Smooth muscle cell (in vitro differentiated cells): ENCODE results near the gene PANK4. TPM values are rescaled to one million over a fixed set of nuclear protein-coding genes. Genes with fewer than 3 reads are reported as not detected.
"Not testable (repeated sequence)": the region's sequence is repeated elsewhere in the genome, so short reads cannot be mapped to it uniquely, and the experiment has no call there.

ENCODE experiments used
- DNase-seq: peaks from one replicate; lab custom pipeline; 2025; ENCODE audit not compliant: unreplicated experiment; lab: John Stamatoyannopoulos, UW
- H2AFZ ChIP-seq: fragments of 200-600 bp; sonication (generic); 2 replicates; pipeline ENCODE4 v1.6.0; 2016; ENCODE audit warnings: antibody characterized with exemption, low read depth, mild to moderate bottlenecking
- H3F3A ChIP-seq: fragments of 200-600 bp; sonication (generic); 2 replicates; pipeline ENCODE4 v1.6.0; 2017; ENCODE audit warnings: antibody characterized with exemption, low read depth
- H3K27ac ChIP-seq: fragments of 200-600 bp; sonication (generic); 2 replicates; pipeline ENCODE4 v1.5.1; 2016; ENCODE audit warnings: low read depth, mild to moderate bottlenecking
- H3K27me3 ChIP-seq: fragments of 200-600 bp; sonication (generic); 2 replicates; pipeline ENCODE4 v1.6.1; 2016; ENCODE audit warnings: low read depth, mild to moderate bottlenecking
- H3K36me3 ChIP-seq: fragments of 200-600 bp; sonication (generic); 2 replicates; pipeline ENCODE4 v1.5.1; 2016; ENCODE audit warnings: low read depth
- H3K4me1 ChIP-seq: fragments of 200-600 bp; sonication (generic); 2 replicates; pipeline ENCODE4 v1.5.1; 2016; ENCODE audit warnings: low read depth
- H3K4me2 ChIP-seq: fragments of 200-600 bp; sonication (generic); 2 replicates; pipeline ENCODE4 v1.6.0; 2016; ENCODE audit warnings: mild to moderate bottlenecking
- H3K4me3 ChIP-seq: fragments of 200-600 bp; sonication (generic); 2 replicates; pipeline ENCODE4 v1.5.1; 2016; ENCODE audit warnings: mild to moderate bottlenecking
- H3K79me2 ChIP-seq: fragments of 200-600 bp; sonication (generic); 2 replicates; pipeline ENCODE4 v1.6.0; 2016; ENCODE audit warnings: low read depth, mild to moderate bottlenecking
- H3K9ac ChIP-seq: fragments of 200-600 bp; sonication (generic); 2 replicates; pipeline ENCODE4 v1.6.0; 2016; ENCODE audit warnings: low read depth
- H3K9me3 ChIP-seq: fragments of 200-600 bp; sonication (generic); replicated peaks from 2 replicates; pipeline ENCODE4 v1.5.1; 2016; ENCODE audit warnings: low read depth
- H4K20me1 ChIP-seq: fragments of 200-600 bp; sonication (generic); 2 replicates; pipeline ENCODE4 v1.6.0; 2016; ENCODE audit warnings: low read depth
- WGBS: methylation state at CpG from one replicate; pipeline ENCODE4 v1.1.7; 2016; ENCODE audit warnings: low lambda C conversion rate; 5-methylcytosine and 5-hydroxymethylcytosine counted together
- polyA plus RNA-seq: library from polyadenylated mRNA; unstranded; fragments of >200 nt; fragmentation: Nextera tagmentation; extraction: Ambion mirVana; gene quantifications from 2 replicates; pipeline ENCODE4 v1.2.1, GENCODE V29; 2016
- total RNA-seq: library from RNA; depleted of rRNA; stranded (reverse); fragments of >200 nt; gene quantifications from 2 replicates; pipeline ENCODE4 v1.2.3, GENCODE V29; 2014
- TF ChIP-seq, protein P1 (sequence below): fragments of 200-600 bp; sonication (generic); IDR thresholded peaks from 2 replicates; pipeline ENCODE4 v1.5.1; 2017; ENCODE audit warnings: borderline replicate concordance, mild to moderate bottlenecking, antibody characterized with exemption; ENCODE audit not compliant: insufficient read depth, poor library complexity, severe bottlenecking

Gene PANK4
- total and polyA plus RNA-seq, 2 experiments from 2014 or later: 28.4 to 28.7 TPM

DNA sequence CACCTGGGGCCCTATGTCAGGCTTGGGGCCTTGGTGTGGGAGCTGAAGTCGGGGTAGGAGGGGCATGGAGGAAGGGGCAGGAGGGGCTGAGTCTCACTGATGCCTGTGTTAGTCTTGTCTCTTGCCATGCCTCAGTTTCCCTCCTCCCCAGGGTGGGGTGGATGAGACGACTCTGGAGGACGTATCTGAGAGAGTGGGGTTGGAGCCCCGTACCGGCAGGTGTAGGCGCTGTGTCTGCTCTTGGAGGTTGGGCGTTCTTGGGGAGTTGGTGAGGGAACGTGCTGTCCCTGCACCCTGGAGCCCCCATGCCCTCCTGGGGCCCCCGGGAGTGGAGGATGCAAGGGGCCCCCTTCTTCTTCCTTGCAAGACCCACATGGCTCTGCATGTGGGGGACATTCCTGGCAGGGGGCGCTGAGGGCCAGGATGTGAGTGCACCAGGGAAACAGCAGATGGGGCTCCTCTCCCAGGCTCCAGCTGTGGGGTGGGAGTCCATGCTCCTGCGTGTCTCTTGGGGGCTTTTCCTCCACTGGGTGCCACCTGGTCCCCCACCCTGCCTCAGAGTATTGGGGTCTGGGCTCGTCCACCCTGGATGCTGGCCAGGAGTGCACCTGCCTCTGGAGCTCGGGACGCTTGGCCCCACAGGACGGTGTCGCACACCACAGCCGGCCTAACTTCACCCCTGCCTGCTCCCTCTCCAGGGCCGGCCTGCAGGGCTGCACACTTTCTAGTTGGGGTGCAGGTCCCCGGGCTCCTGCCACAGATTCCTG, 28.4 kb upstream of the PANK4 start:
- no peak overlapping the region for H3K9ac ChIP-seq
- WGBS: 90% methylated on average over 19 of the region's 19 CpGs
- no peaks in the 10 kb centered on the region for H4K20me1 ChIP-seq
- H3K36me3 ChIP-seq: no peaks in the 10 kb centered on the region
- no peaks in the 10 kb centered on the region for H3K9me3 ChIP-seq
- H3K79me2 ChIP-seq: no peaks in the 10 kb centered on the region
- no peak overlapping the region for H3K4me2 ChIP-seq
- TF ChIP-seq, protein P1, sequence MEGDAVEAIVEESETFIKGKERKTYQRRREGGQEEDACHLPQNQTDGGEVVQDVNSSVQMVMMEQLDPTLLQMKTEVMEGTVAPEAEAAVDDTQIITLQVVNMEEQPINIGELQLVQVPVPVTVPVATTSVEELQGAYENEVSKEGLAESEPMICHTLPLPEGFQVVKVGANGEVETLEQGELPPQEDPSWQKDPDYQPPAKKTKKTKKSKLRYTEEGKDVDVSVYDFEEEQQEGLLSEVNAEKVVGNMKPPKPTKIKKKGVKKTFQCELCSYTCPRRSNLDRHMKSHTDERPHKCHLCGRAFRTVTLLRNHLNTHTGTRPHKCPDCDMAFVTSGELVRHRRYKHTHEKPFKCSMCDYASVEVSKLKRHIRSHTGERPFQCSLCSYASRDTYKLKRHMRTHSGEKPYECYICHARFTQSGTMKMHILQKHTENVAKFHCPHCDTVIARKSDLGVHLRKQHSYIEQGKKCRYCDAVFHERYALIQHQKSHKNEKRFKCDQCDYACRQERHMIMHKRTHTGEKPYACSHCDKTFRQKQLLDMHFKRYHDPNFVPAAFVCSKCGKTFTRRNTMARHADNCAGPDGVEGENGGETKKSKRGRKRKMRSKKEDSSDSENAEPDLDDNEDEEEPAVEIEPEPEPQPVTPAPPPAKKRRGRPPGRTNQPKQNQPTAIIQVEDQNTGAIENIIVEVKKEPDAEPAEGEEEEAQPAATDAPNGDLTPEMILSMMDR: peak; percentile 12
- no peak overlapping the region for H3K27ac ChIP-seq
- no peak for DNase-seq
- peaks cover 8% of the 10 kb centered on the region for H3K4me1 ChIP-seq
- no peak overlapping the region for H3K4me3 ChIP-seq
- no peak overlapping the region for H2AFZ ChIP-seq
- H3F3A ChIP-seq: no peaks in the 10 kb centered on the region
- no peaks in the 10 kb centered on the region for H3K27me3 ChIP-seq

DNA sequence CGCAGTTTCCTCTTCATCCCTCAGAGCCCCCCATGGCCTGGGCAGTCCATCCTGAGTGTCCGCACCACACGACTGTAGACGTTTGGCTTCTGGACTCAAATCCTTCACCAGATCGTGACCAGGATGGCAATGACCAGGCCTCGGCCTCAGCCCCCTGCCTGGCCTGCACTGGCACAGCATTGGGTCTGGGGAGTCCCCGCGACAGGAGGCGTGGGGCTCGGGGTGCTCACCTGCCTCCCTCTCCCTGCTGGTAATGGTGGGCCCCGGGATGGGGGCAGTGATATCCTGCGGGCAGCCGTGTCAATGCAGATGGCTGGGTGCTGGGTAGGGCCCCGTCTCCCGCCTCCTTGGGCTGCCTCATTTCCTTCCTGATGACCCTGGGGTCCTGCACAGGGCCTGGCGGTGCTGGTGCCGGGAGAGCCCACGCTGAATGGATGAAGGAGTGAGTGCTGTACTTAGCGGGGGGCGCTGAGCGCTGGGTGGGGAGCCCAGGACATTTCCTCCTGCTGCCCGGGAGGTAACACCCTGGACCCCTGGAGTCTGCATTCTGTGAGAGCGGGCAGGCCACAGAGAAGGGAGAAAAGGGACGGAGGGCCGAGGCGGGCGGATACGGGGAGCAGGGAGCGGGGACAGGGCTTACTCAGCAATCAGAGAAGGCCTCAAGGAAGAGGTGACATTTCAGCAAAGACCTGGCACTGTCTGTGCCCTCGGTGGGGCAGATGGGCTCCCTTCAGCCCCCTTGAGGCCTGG, 27.6 kb upstream of the PANK4 start:
- no peak overlapping the region for H3K4me3 ChIP-seq
- H3K27me3 ChIP-seq: no peaks in the 10 kb centered on the region
- TF ChIP-seq, protein P1: no peak
- H3K36me3 ChIP-seq: no peaks in the 10 kb centered on the region
- H3K4me2 ChIP-seq: no peak overlapping the region
- H3K9ac ChIP-seq: no peak overlapping the region
- no peaks in the 10 kb centered on the region for H3F3A ChIP-seq
- peaks cover 8% of the 10 kb centered on the region for H3K4me1 ChIP-seq
- WGBS: 94% methylated on average over 30 of the region's 30 CpGs
- no peak overlapping the region for H2AFZ ChIP-seq
- no peak overlapping the region for H3K27ac ChIP-seq
- no peaks in the 10 kb centered on the region for H4K20me1 ChIP-seq
- H3K9me3 ChIP-seq: no peaks in the 10 kb centered on the region
- no peak for DNase-seq
- H3K79me2 ChIP-seq: no peaks in the 10 kb centered on the region

DNA sequence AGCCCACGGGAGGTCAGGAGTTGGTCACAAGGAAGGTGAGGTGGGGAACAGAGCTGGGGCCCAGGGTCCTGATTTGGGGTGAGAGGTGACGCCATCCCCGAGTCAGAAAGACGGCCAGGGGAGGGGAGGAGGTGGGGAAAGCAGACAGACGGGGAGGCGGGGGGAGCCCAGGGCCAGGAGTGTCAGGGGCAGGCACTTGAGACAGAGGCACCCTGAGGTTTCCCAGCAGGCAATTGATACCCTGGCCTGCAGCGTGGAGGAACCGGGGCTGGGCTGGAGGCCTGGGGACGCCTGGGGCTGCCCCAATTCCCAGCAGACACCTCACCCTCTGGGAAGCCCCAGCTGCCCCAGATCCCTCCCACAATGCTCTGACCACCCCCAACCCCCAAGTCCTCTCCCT, 26.7 kb upstream of the PANK4 start:
- not testable (repeated sequence) for H3K79me2 ChIP-seq, H3K27me3 ChIP-seq, H3K9me3 ChIP-seq, H2AFZ ChIP-seq, H4K20me1 ChIP-seq, H3K4me2 ChIP-seq, H3K4me3 ChIP-seq, H3K36me3 ChIP-seq, DNase-seq, H3K9ac ChIP-seq, H3F3A ChIP-seq, H3K27ac ChIP-seq
- WGBS: 80% methylated on average over 1 of the region's 9 CpGs
- peaks cover 18% of the 10 kb centered on the region for H3K4me1 ChIP-seq

GRCh38 chr1:2552189-2552588, 25.8 kb upstream of the PANK4 start:
- H3K27ac ChIP-seq: no peak overlapping the region
- no peak overlapping the region for H2AFZ ChIP-seq
- H3K9me3 ChIP-seq: no peaks in the 10 kb centered on the region
- peaks cover 24% of the 10 kb centered on the region for H3K4me1 ChIP-seq
- no peaks in the 10 kb centered on the region for H3K79me2 ChIP-seq
- no peak for DNase-seq
- 97% methylated on average over 22 of the region's 26 CpGs for WGBS
- H3K4me3 ChIP-seq: no peak overlapping the region
- no peak overlapping the region for H3K4me2 ChIP-seq
- H3K9ac ChIP-seq: no peak overlapping the region
- no peaks in the 10 kb centered on the region for H3F3A ChIP-seq
- H4K20me1 ChIP-seq: no peaks in the 10 kb centered on the region
- no peaks in the 10 kb centered on the region for H3K27me3 ChIP-seq
- TF ChIP-seq, protein P1: no peak
- H3K36me3 ChIP-seq: no peaks in the 10 kb centered on the region

DNA sequence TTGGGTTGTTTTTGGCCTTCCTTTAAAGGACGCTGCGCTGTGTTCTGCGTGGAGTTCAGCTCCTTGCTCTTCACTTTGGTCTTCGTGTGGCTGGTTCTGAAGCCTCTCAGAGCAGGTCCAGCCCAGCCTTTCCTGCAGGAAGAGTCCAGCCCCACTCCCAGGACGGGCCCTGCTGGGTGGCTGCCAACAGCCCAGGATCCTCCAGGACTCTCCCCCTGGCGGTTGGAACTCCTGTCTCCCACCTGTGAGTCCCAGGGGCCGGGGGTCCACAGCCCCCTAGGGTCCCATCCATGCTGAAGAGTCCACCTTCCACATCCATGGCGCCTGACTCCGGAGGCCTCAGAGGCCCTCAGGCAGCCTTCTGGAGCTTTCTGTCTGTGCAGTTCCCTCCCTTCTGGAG, 25.1 kb upstream of the PANK4 start:
- not testable (repeated sequence) for H3F3A ChIP-seq, H3K9ac ChIP-seq, H3K4me3 ChIP-seq, H4K20me1 ChIP-seq, H3K27ac ChIP-seq, H3K27me3 ChIP-seq, H2AFZ ChIP-seq, DNase-seq, H3K36me3 ChIP-seq, H3K79me2 ChIP-seq, H3K4me2 ChIP-seq, H3K9me3 ChIP-seq
- peaks cover 25% of the 10 kb centered on the region for H3K4me1 ChIP-seq
- WGBS: 95% methylated on average over 9 of the region's 9 CpGs

- not testable (repeated sequence) for H3K27ac ChIP-seq, H3K4me2 ChIP-seq, H3K36me3 ChIP-seq, H3K9ac ChIP-seq, H4K20me1 ChIP-seq, H2AFZ ChIP-seq, H3F3A ChIP-seq, H3K9me3 ChIP-seq, H3K79me2 ChIP-seq, DNase-seq, H3K27me3 ChIP-seq, H3K4me3 ChIP-seq
- peaks cover 24% of the 10 kb centered on the region for H3K4me1 ChIP-seq
- 90% methylated on average over 12 of the region's 12 CpGs for WGBS
Observed at GRCh38 chr1:2550309-2550861, 24.0 kb upstream of the PANK4 start.
